ENCODE data around the gene RNF150. TPM values are rescaled to one million over a fixed set of nuclear protein-coding genes. Genes with fewer than 3 reads are reported as not detected.

The RNF150 gene
- polyA plus RNA-seq, 3 donors = 0.82 to 12.4 (median 3.0) TPM

GRCh38 chr4:141011901-141012315, 121.4 kb downstream of the RNF150 start:
- H3K27ac ChIP-seq (ENCODE audit: low read depth, low read length) = no peak overlapping the region
- WGBS, 3 donors = 82 to 87% (median 87%) methylated on average over 3 of the region's 3 CpGs

GRCh38 chr4:141009931-141010330, 123.3 kb downstream of the RNF150 start:
- no peak overlapping the region for H3K27ac ChIP-seq (ENCODE audit: low read depth, low read length)

GRCh38 chr4:141009129-141009528, 124.1 kb downstream of the RNF150 start:
- H3K27ac ChIP-seq (ENCODE audit: low read depth, low read length) = no peak overlapping the region
- WGBS, 3 donors = 83 to 97% (median 96%) methylated on average over 1 of the region's 1 CpG

GRCh38 chr4:141006242-141006802, 126.9 kb downstream of the RNF150 start:
- WGBS, 3 donors = 53 to 77% (median 75%) methylated on average over 4 of the region's 4 CpGs
- H3K27ac ChIP-seq (ENCODE audit: low read depth, low read length) = no peak overlapping the region

GRCh38 chr4:141004823-141005222, 128.4 kb downstream of the RNF150 start:
- H3K27ac ChIP-seq (ENCODE audit: low read depth, low read length) = no peak overlapping the region
- WGBS, 3 donors = 50 to 82% (median 54%) methylated on average over 2 of the region's 2 CpGs

- no peak overlapping the region for H3K27ac ChIP-seq (ENCODE audit: low read depth, low read length)
- WGBS, 3 donors = 76 to 84% (median 80%) methylated on average over 4 of the region's 4 CpGs
Measured at GRCh38 chr4:141003193-141003592, 130.1 kb downstream of the RNF150 start.

- no peak overlapping the region for H3K27ac ChIP-seq (ENCODE audit: low read depth, low read length)
- 26 to 69% (median 28%) methylated on average over 4 of the region's 4 CpGs for WGBS, 3 donors
Measured at GRCh38 chr4:141002323-141002805, 130.9 kb downstream of the RNF150 start.

GRCh38 chr4:140996766-140997165, 136.5 kb downstream of the RNF150 start:
- no peak overlapping the region for H3K27ac ChIP-seq (ENCODE audit: low read depth, low read length)

GRCh38 chr4:140995058-140995457, 138.2 kb downstream of the RNF150 start:
- 36 to 68% (median 66%) methylated on average over 1 of the region's 1 CpG for WGBS, 3 donors

GRCh38 chr4:140994015-140994414, 139.3 kb downstream of the RNF150 start:
- H3K27ac ChIP-seq (ENCODE audit: low read depth, low read length) = no peak overlapping the region
- WGBS, 3 donors = 20 to 72% (median 62%) methylated on average over 1 of the region's 1 CpG

More at GRCh38 chr4:140995058-140995457, 138.2 kb downstream of the RNF150 start:
- H3K27ac ChIP-seq (ENCODE audit: low read depth, low read length) = no peak overlapping the region

GRCh38 chr4:140993370-140993769, 139.9 kb downstream of the RNF150 start:
- 69 to 73% (median 70%) methylated on average over 4 of the region's 4 CpGs for whole genome bisulfite sequencing, 3 donors
- H3K27ac ChIP-seq (ENCODE audit: low read depth, low read length) = no peak overlapping the region

GRCh38 chr4:140989944-140990343, 143.3 kb downstream of the RNF150 start:
- no peak overlapping the region for H3K27ac ChIP-seq (ENCODE audit: low read depth, low read length)
- 86 to 96% (median 91%) methylated on average over 3 of the region's 3 CpGs for WGBS, 3 donors

- no peak overlapping the region for H3K27ac ChIP-seq (ENCODE audit: low read depth, low read length)
- 73 to 87% (median 77%) methylated on average over 5 of the region's 5 CpGs for WGBS, 3 donors
Measured at GRCh38 chr4:140986045-140986444, 147.2 kb downstream of the RNF150 start.

GRCh38 chr4:140982613-140983340, 150.5 kb downstream of the RNF150 start:
- no peak overlapping the region for H3K27ac ChIP-seq (ENCODE audit: low read depth, low read length)
- WGBS, 3 donors = 92 to 96% (median 93%) methylated on average over 5 of the region's 5 CpGs

GRCh38 chr4:140980426-140981200, 152.7 kb downstream of the RNF150 start:
- no peak overlapping the region for H3K27ac ChIP-seq (ENCODE audit: low read depth, low read length)
- WGBS, 3 donors = 72% methylated on average over 5 of the region's 5 CpGs

GRCh38 chr4:140976768-140977167, 156.5 kb downstream of the RNF150 start:
- WGBS, 3 donors = 69 to 91% (median 72%) methylated on average over 2 of the region's 2 CpGs
- H3K27ac ChIP-seq (ENCODE audit: low read depth, low read length) = no peak overlapping the region

- 46 to 73% (median 60%) methylated on average over 3 of the region's 3 CpGs for WGBS, 3 donors
- H3K27ac ChIP-seq (ENCODE audit: low read depth, low read length) = no peak overlapping the region
Measured at GRCh38 chr4:140971077-140971792, 162.0 kb downstream of the RNF150 start.

GRCh38 chr4:140969296-140969695, 164.0 kb downstream of the RNF150 start:
- no peak overlapping the region for H3K27ac ChIP-seq (ENCODE audit: low read depth, low read length)
- 92 to 95% (median 94%) methylated on average over 3 of the region's 3 CpGs for WGBS, 3 donors

- WGBS, 3 donors = 66 to 90% (median 87%) methylated on average over 3 of the region's 3 CpGs
- H3K27ac ChIP-seq (ENCODE audit: low read depth, low read length) = no peak overlapping the region
Measured at GRCh38 chr4:140968371-140968770, 164.9 kb downstream of the RNF150 start.

All from adipose tissue (tissue), 3 donors.